Measurements from ENCODE around the gene PDE4D. TPM values are rescaled to one million over a fixed set of nuclear protein-coding genes. Genes with fewer than 3 reads are reported as not detected.

Gene PDE4D
- total RNA-seq, 1 donor from 2014 or later, result 14.2 TPM

DNA sequence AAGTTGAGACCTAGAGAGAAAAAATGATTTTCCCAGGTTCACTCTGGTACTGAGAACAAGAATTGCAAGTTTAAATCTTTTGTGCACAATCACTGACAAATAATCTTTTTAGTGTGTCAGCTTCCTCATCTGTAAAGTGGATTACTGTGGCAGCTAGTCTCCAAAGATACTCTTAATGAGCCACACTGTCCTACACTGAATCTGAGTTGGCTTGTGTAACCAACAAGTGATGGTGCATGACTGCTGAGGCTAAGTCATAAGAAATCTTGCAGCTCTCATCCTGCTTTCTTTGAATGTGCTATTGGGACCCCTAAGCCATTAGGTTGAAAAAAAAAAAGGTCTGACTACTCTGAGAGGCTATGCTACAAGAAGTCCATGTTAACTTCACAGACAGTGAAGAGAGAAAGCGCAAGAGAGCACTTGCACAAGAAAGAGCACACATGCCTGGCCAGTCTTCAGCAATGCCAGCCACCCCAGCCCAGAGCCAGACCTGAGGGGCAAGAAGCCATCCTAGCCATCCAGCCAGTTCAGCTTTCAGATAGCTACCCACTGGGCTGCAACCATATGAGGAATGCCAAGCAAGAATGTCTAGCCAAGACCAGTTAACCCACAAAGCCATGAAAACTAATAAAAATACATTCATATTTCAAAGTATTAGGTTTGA lies 891.2 kb downstream of the PDE4D start:
- H3K4me1 ChIP-seq (ENCODE audit: insufficient read depth, low read length), result no peaks in the 10 kb centered on the region
- Mint-ChIP-seq H3K4me3 (ENCODE audit: unreplicated experiment) (no peak overlapping the region), H3K27me3 (ENCODE audit: low read depth, unreplicated experiment) (no peaks in the 10 kb centered on the region), H3K36me3 (ENCODE audit: low read depth, unreplicated experiment) (no peaks in the 10 kb centered on the region), H3K4me1 (ENCODE audit: low read depth, unreplicated experiment) (peaks cover 6% of the 10 kb centered on the region), H3K9me3 (ENCODE audit: unreplicated experiment) (no peaks in the 10 kb centered on the region), H3K27ac (ENCODE audit: unreplicated experiment) (no peak overlapping the region)
- H2AFZ ChIP-seq (ENCODE audit: low read depth, low read length), result no peak overlapping the region
- no peak for FAIRE-seq
- peaks cover 4% of the 10 kb centered on the region for H4K20me1 ChIP-seq (ENCODE audit: insufficient read depth, low read length)
- H3K27ac ChIP-seq (ENCODE audit: low read depth, low read length), result no peak overlapping the region
- no peak overlapping the region for H3K9ac ChIP-seq (ENCODE audit: low read length)
- H3K79me2 ChIP-seq (ENCODE audit: insufficient read depth, low read length), result no peaks in the 10 kb centered on the region
- H3K36me3 ChIP-seq (ENCODE audit: insufficient read depth, low read length), result no peaks in the 10 kb centered on the region
- H3K9me3 ChIP-seq (ENCODE audit: insufficient read depth, low read depth, low read length), result no peaks in the 10 kb centered on the region
- TF ChIP-seq CTCF (IDR thresholded peaks at IDR 0.05; ENCODE audit: insufficient read depth, low read depth, low read length), result no peak
- TF ChIP-seq EZH2 (IDR thresholded peaks at IDR 0.05; ENCODE audit: insufficient read depth, low read length), result no peak
- H3K4me3 ChIP-seq (ENCODE audit: insufficient read depth, low read depth, low read length), result no peak overlapping the region
- no peaks in the 10 kb centered on the region for H3K27me3 ChIP-seq (ENCODE audit: insufficient read depth, low read length)
- H3K4me2 ChIP-seq (ENCODE audit: low read length), result no peak overlapping the region
- DNase-seq (ENCODE audit: low read depth), result no peak

DNA sequence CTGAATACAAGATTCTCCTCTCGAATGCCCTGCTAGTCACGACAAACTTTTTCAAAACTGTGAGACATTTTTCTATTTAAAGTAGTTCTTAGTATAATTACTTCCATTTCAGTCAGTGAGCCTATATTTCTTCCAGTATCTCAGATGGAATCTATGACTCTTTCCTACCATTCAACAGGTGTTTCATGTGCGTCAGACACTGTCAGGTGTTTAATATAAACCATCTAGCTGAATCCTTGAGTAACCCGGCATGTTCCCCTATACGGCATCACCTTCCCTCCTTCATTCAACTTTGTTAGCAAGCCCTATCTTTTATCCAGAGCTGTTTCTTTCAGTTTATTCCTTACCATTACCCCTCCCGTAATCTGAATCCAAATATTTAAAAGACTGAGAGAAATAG lies 891.8 kb downstream of the PDE4D start:
- Mint-ChIP-seq H3K27ac (ENCODE audit: unreplicated experiment) (no peak overlapping the region), H3K36me3 (ENCODE audit: low read depth, unreplicated experiment) (no peaks in the 10 kb centered on the region), H3K4me1 (ENCODE audit: low read depth, unreplicated experiment) (peaks cover 6% of the 10 kb centered on the region), H3K4me3 (ENCODE audit: unreplicated experiment) (no peak overlapping the region), H3K27me3 (ENCODE audit: low read depth, unreplicated experiment) (no peaks in the 10 kb centered on the region), H3K9me3 (ENCODE audit: unreplicated experiment) (no peaks in the 10 kb centered on the region)
- FAIRE-seq (no peak), DNase-seq (ENCODE audit: low read depth) (no peak)
- Histone ChIP-seq H2AFZ (ENCODE audit: low read depth, low read length) (no peak overlapping the region), H3K79me2 (ENCODE audit: insufficient read depth, low read length) (no peaks in the 10 kb centered on the region), H3K4me1 (ENCODE audit: insufficient read depth, low read length) (no peaks in the 10 kb centered on the region), H3K4me3 (ENCODE audit: insufficient read depth, low read depth, low read length) (no peak overlapping the region), H3K27ac (ENCODE audit: low read depth, low read length) (no peak overlapping the region), H3K9ac (ENCODE audit: low read length) (no peak overlapping the region), H4K20me1 (ENCODE audit: insufficient read depth, low read length) (peaks cover 4% of the 10 kb centered on the region), H3K9me3 (ENCODE audit: insufficient read depth, low read depth, low read length) (no peaks in the 10 kb centered on the region), H3K36me3 (ENCODE audit: insufficient read depth, low read length) (no peaks in the 10 kb centered on the region), H3K27me3 (ENCODE audit: insufficient read depth, low read length) (no peaks in the 10 kb centered on the region), H3K4me2 (ENCODE audit: low read length) (no peak overlapping the region)
- no peak for TF ChIP-seq CTCF (IDR thresholded peaks at IDR 0.05; ENCODE audit: insufficient read depth, low read depth, low read length)
- TF ChIP-seq EZH2 (IDR thresholded peaks at IDR 0.05; ENCODE audit: insufficient read depth, low read length), result no peak

DNA sequence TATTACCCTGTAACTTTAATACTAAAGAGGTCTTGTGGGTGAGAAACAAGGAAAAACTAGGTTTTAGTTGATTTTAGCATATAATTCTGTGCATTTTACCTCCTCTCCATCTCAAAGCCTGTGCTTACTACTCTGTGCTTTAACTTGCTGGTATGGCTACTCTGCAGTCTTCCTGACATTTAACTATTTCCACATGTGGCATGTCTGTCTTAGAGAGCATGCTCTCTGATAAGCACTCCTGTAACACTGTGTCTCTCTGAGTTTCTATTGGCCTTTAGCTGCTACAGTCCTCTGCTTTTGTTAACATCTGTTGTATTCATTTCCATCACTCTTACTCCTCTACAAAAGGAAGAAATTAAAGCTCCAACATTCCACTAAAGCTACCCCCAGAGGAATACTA lies 892.4 kb downstream of the PDE4D start:
- Mint-ChIP-seq H3K36me3 (ENCODE audit: low read depth, unreplicated experiment) (no peaks in the 10 kb centered on the region), H3K27me3 (ENCODE audit: low read depth, unreplicated experiment) (no peaks in the 10 kb centered on the region), H3K4me3 (ENCODE audit: unreplicated experiment) (no peak overlapping the region), H3K4me1 (ENCODE audit: low read depth, unreplicated experiment) (peaks cover 3% of the 10 kb centered on the region), H3K9me3 (ENCODE audit: unreplicated experiment) (no peaks in the 10 kb centered on the region), H3K27ac (ENCODE audit: unreplicated experiment) (no peak overlapping the region)
- DNase-seq (ENCODE audit: low read depth), result no peak
- H3K4me1 ChIP-seq (ENCODE audit: insufficient read depth, low read length), result no peaks in the 10 kb centered on the region
- H3K9ac ChIP-seq (ENCODE audit: low read length), result no peak overlapping the region
- H3K9me3 ChIP-seq (ENCODE audit: insufficient read depth, low read depth, low read length), result no peaks in the 10 kb centered on the region
- H3K4me2 ChIP-seq (ENCODE audit: low read length), result no peak overlapping the region
- no peaks in the 10 kb centered on the region for H3K36me3 ChIP-seq (ENCODE audit: insufficient read depth, low read length)
- H2AFZ ChIP-seq (ENCODE audit: low read depth, low read length), result no peak overlapping the region
- H4K20me1 ChIP-seq (ENCODE audit: insufficient read depth, low read length), result peaks cover 4% of the 10 kb centered on the region
- no peaks in the 10 kb centered on the region for H3K79me2 ChIP-seq (ENCODE audit: insufficient read depth, low read length)
- FAIRE-seq, result no peak
- no peaks in the 10 kb centered on the region for H3K27me3 ChIP-seq (ENCODE audit: insufficient read depth, low read length)
- TF ChIP-seq EZH2 (IDR thresholded peaks at IDR 0.05; ENCODE audit: insufficient read depth, low read length), result no peak
- no peak for TF ChIP-seq CTCF (IDR thresholded peaks at IDR 0.05; ENCODE audit: insufficient read depth, low read depth, low read length)
- H3K27ac ChIP-seq (ENCODE audit: low read depth, low read length), result no peak overlapping the region
- no peak overlapping the region for H3K4me3 ChIP-seq (ENCODE audit: insufficient read depth, low read depth, low read length)

Measured in astrocyte (in vitro differentiated cells and primary cell).